Stimulated activated naive CD8-positive, alpha-beta T cell treated with anti-CD3 and anti-CD28 coated beads, Interleukin-15, amount 100 ng/mL, for 72 hours (primary cell): Measurements from ENCODE around the gene NLRP3.
"Not testable (repeated sequence)": the region's sequence is repeated elsewhere in the genome, so short reads cannot be mapped to it uniquely, and the experiment has no call there.

ENCODE experiments used
- ATAC-seq: fragments of 150-1000 bp; cut with Tn5 transposase; 2 replicates; pipeline ENCODE4 v1.10.0; 2021; ENCODE audit warnings: mild to moderate bottlenecking, moderate library complexity
- DNase-seq, 2 donors: peaks; one replicate each; pipeline ENCODE4 v3.0.0; 2021 to 2022
- H3K27ac Mint-ChIP-seq, 2 donors: one replicate each; pipeline ENCODE4 v1.8.0; 2022; ENCODE audit warnings: mild to moderate bottlenecking in 2 of 2, mixed read lengths in 2 of 2, moderate library complexity in 2 of 2
- H3K27me3 Mint-ChIP-seq: one replicate; pipeline ENCODE4 v1.8.0; 2022; ENCODE audit warnings: mixed read lengths
- H3K4me1 Mint-ChIP-seq: one replicate; pipeline ENCODE4 v1.8.0; 2022; ENCODE audit warnings: mild to moderate bottlenecking, mixed read lengths
- H3K4me3 Mint-ChIP-seq, 2 donors: one replicate each; pipeline ENCODE4 v1.8.0; 2022; ENCODE audit warnings: mild to moderate bottlenecking in 2 of 2, mixed read lengths in 2 of 2, moderate library complexity in 1 of 2
- H3K9me3 Mint-ChIP-seq, 2 donors: one replicate each; pipeline ENCODE4 v1.8.0; 2022; ENCODE audit warnings: mixed read lengths in 2 of 2

Gene NLRP3

GRCh38 chr1:247468481-247469140 is 52.6 kb downstream of the NLRP3 start:
- no peak for DNase-seq
- H3K4me3 Mint-ChIP-seq: no peak overlapping the region
- no peak for ATAC-seq
- H3K27me3 Mint-ChIP-seq: no peaks in the 10 kb centered on the region
- H3K27ac Mint-ChIP-seq: no peak overlapping the region
- H3K4me1 Mint-ChIP-seq: no peaks in the 10 kb centered on the region
- no peaks in the 10 kb centered on the region for H3K9me3 Mint-ChIP-seq

- H3K27me3 Mint-ChIP-seq: no peaks in the 10 kb centered on the region
- H3K27ac Mint-ChIP-seq: no peak overlapping the region
- H3K4me3 Mint-ChIP-seq: no peak overlapping the region
- no peak for DNase-seq
- H3K9me3 Mint-ChIP-seq: no peaks in the 10 kb centered on the region
- no peak for ATAC-seq
- no peaks in the 10 kb centered on the region for H3K4me1 Mint-ChIP-seq
Observed at GRCh38 chr1:247469141-247469535, 53.2 kb downstream of the NLRP3 start.

- not testable (repeated sequence) for H3K4me3 Mint-ChIP-seq
Observed at GRCh38 chr1:247470942-247471429, 55.0 kb downstream of the NLRP3 start.

GRCh38 chr1:247471445-247472016 is 55.6 kb downstream of the NLRP3 start:
- peaks cover 0 to 8% of the 10 kb centered on the region in 2 donors for H3K9me3 Mint-ChIP-seq
- H3K27ac Mint-ChIP-seq: no peak overlapping the region
- DNase-seq (no peak), ATAC-seq (no peak)
- no peaks in the 10 kb centered on the region for H3K4me1 Mint-ChIP-seq
- no peak overlapping the region for H3K4me3 Mint-ChIP-seq
- no peaks in the 10 kb centered on the region for H3K27me3 Mint-ChIP-seq

More at GRCh38 chr1:247470942-247471429, 55.0 kb downstream of the NLRP3 start:
- not testable (repeated sequence) for H3K27me3 Mint-ChIP-seq, H3K9me3 Mint-ChIP-seq, H3K4me1 Mint-ChIP-seq, DNase-seq, ATAC-seq, H3K27ac Mint-ChIP-seq

GRCh38 chr1:247472035-247472434 is 56.1 kb downstream of the NLRP3 start:
- no peak for ATAC-seq
- Mint-ChIP-seq H3K27me3 (no peaks in the 10 kb centered on the region), H3K9me3 (peaks cover 0 to 8% of the 10 kb centered on the region in 2 donors), H3K4me3 (no peak overlapping the region), H3K4me1 (no peaks in the 10 kb centered on the region), H3K27ac (no peak overlapping the region)
- no peak for DNase-seq

GRCh38 chr1:247474367-247474766 is 58.4 kb downstream of the NLRP3 start:
- Mint-ChIP-seq H3K27me3 (no peaks in the 10 kb centered on the region), H3K4me3 (no peak overlapping the region), H3K27ac (no peak overlapping the region), H3K4me1 (no peaks in the 10 kb centered on the region), H3K9me3 (peaks cover 0 to 8% of the 10 kb centered on the region in 2 donors)
- DNase-seq (no peak), ATAC-seq (no peak)

GRCh38 chr1:247475793-247476192 is 59.8 kb downstream of the NLRP3 start:
- H3K27ac Mint-ChIP-seq: no peak overlapping the region
- H3K9me3 Mint-ChIP-seq: peaks cover 0 to 8% of the 10 kb centered on the region in 2 donors
- H3K27me3 Mint-ChIP-seq: no peaks in the 10 kb centered on the region
- H3K4me3 Mint-ChIP-seq: no peak overlapping the region
- no peak for DNase-seq
- no peaks in the 10 kb centered on the region for H3K4me1 Mint-ChIP-seq
- no peak for ATAC-seq

GRCh38 chr1:247476328-247477058 is 60.5 kb downstream of the NLRP3 start:
- H3K9me3 Mint-ChIP-seq, ATAC-seq, H3K4me3 Mint-ChIP-seq, DNase-seq, H3K27ac Mint-ChIP-seq, H3K27me3 Mint-ChIP-seq, H3K4me1 Mint-ChIP-seq: not testable (repeated sequence)

GRCh38 chr1:247482747-247483146 is 66.8 kb downstream of the NLRP3 start:
- ATAC-seq (no peak), DNase-seq (no peak)
- H3K27me3 Mint-ChIP-seq: no peaks in the 10 kb centered on the region
- H3K4me3 Mint-ChIP-seq: no peak overlapping the region
- no peak overlapping the region for H3K27ac Mint-ChIP-seq
- H3K9me3 Mint-ChIP-seq: no peaks in the 10 kb centered on the region
- H3K4me1 Mint-ChIP-seq: no peaks in the 10 kb centered on the region

- no peaks in the 10 kb centered on the region for H3K4me1 Mint-ChIP-seq
- peak; percentile 18 for DNase-seq
- no peaks in the 10 kb centered on the region for H3K9me3 Mint-ChIP-seq
- H3K27ac Mint-ChIP-seq: no peak overlapping the region
- no peak overlapping the region for H3K4me3 Mint-ChIP-seq
- ATAC-seq: peak; percentile 78
- peaks cover 20% of the 10 kb centered on the region for H3K27me3 Mint-ChIP-seq
Observed at GRCh38 chr1:247487057-247487456, 71.1 kb downstream of the NLRP3 start.

- H3K4me3 Mint-ChIP-seq: no peak overlapping the region
- no peaks in the 10 kb centered on the region for H3K9me3 Mint-ChIP-seq
- no peaks in the 10 kb centered on the region for H3K4me1 Mint-ChIP-seq
- H3K27me3 Mint-ChIP-seq: peaks cover 45% of the 10 kb centered on the region
- H3K27ac Mint-ChIP-seq: no peak overlapping the region
- no peak for DNase-seq
- no peak for ATAC-seq
Observed at GRCh38 chr1:247491328-247491727, 75.4 kb downstream of the NLRP3 start.

GRCh38 chr1:247493106-247493505 is 77.1 kb downstream of the NLRP3 start:
- Mint-ChIP-seq H3K4me1 (no peaks in the 10 kb centered on the region), H3K27me3 (peaks cover 54% of the 10 kb centered on the region), H3K27ac (no peak overlapping the region), H3K4me3 (no peak overlapping the region), H3K9me3 (no peaks in the 10 kb centered on the region)
- no peak for ATAC-seq
- no peak for DNase-seq

GRCh38 chr1:247494767-247495166 is 78.8 kb downstream of the NLRP3 start:
- Mint-ChIP-seq H3K27ac (no peak overlapping the region), H3K27me3 (peaks cover 46% of the 10 kb centered on the region), H3K9me3 (no peaks in the 10 kb centered on the region), H3K4me1 (no peaks in the 10 kb centered on the region), H3K4me3 (no peak overlapping the region)
- DNase-seq: no peak
- no peak for ATAC-seq

GRCh38 chr1:247496581-247497285 is 80.8 kb downstream of the NLRP3 start:
- no peak overlapping the region for H3K4me3 Mint-ChIP-seq
- no peaks in the 10 kb centered on the region for H3K4me1 Mint-ChIP-seq
- peaks cover 37% of the 10 kb centered on the region for H3K27me3 Mint-ChIP-seq
- no peak for ATAC-seq
- no peak overlapping the region for H3K27ac Mint-ChIP-seq
- DNase-seq: no peak
- no peaks in the 10 kb centered on the region for H3K9me3 Mint-ChIP-seq
